IMR-90 (cell line): ENCODE measurements around the gene NIPSNAP2. TPM values are rescaled to one million over a fixed set of nuclear protein-coding genes. Genes with fewer than 3 reads are reported as not detected.
"Not testable (repeated sequence)": the region's sequence is repeated elsewhere in the genome, so short reads cannot be mapped to it uniquely, and the experiment has no call there.

Source experiments
- ATAC-seq: fragments of 200-7000 bp; cut with Tn5 transposase; 2 replicates; pipeline ENCODE4 v1.9.1; 2020; ENCODE audit warnings: low read depth, mild to moderate bottlenecking, moderate library complexity
- BruUV-seq: library from RNA; stranded (reverse); fragments of 400-500 nt; replicated peaks from 2 replicates; lab custom pipeline; 2021; lab: Mats Ljungman, UMichigan
- CTCF ChIA-PET: fragments of 300-600 bp; formaldehyde crosslinking; extraction: SDS; loops from one replicate; lab custom pipeline; 2021; ENCODE audit warnings: antibody characterized with exemption; lab: Yijun Ruan, JAX
- POLR2A ChIA-PET: fragments of 300-600 bp; sonication (Branson Sonifier 250); formaldehyde crosslinking; loops from one replicate; lab custom pipeline; 2022; ENCODE audit warnings: antibody characterized with exemption; ENCODE audit not compliant: unreplicated experiment; lab: Charles Lee
- DNase-seq: peaks from one replicate; pipeline ENCODE4 v3.0.0; 2013
- H2AFZ ChIP-seq: replicated peaks from 2 replicates; pipeline ENCODE3; 2013; ENCODE audit warnings: low read length, mild to moderate bottlenecking; ENCODE audit not compliant: poor library complexity
- H2AK5ac ChIP-seq: 2 replicates; pipeline ENCODE4 v1.6.1; 2013; ENCODE audit warnings: low read depth, low read length, inconsistent platforms
- H2AK9ac ChIP-seq: replicated peaks from 2 replicates; pipeline ENCODE3; 2013; ENCODE audit warnings: mild to moderate bottlenecking, low read depth, low read length, moderate library complexity; ENCODE audit not compliant: poor library complexity
- H2BK120ac ChIP-seq: 2 replicates; pipeline ENCODE4 v1.6.1; 2013; ENCODE audit warnings: low read depth, low read length, inconsistent platforms
- H2BK15ac ChIP-seq: 3 replicates; pipeline ENCODE4 v1.6.1; 2013; ENCODE audit warnings: low read depth, low read length, inconsistent platforms
- H2BK20ac ChIP-seq: 2 replicates; pipeline ENCODE4 v1.6.1; 2013; ENCODE audit warnings: low read depth, mild to moderate bottlenecking, inconsistent platforms, low read length, moderate library complexity
- H2BK5ac ChIP-seq: 2 replicates; pipeline ENCODE4 v1.6.1; 2013; ENCODE audit warnings: mild to moderate bottlenecking, low read depth, low read length, inconsistent platforms; ENCODE audit not compliant: poor library complexity, severe bottlenecking
- H3K14ac ChIP-seq: replicated peaks from 2 replicates; pipeline ENCODE4 v1.6.1; 2013; ENCODE audit warnings: low read depth, low read length, inconsistent platforms
- H3K18ac ChIP-seq: 2 replicates; pipeline ENCODE4 v1.6.1; 2013; ENCODE audit warnings: low read depth, low read length, control low read depth
- H3K23ac ChIP-seq: 2 replicates; pipeline ENCODE4 v1.6.1; 2013; ENCODE audit warnings: low read depth, low read length, inconsistent platforms
- H3K27ac ChIP-seq: 2 replicates; pipeline ENCODE4 v1.5.1; 2013; ENCODE audit warnings: mild to moderate bottlenecking, control low read depth, low read length; ENCODE audit not compliant: insufficient read depth
- H3K27me3 ChIP-seq: 2 replicates; pipeline ENCODE4 v1.6.1; 2013; ENCODE audit warnings: low read length; ENCODE audit not compliant: control insufficient read depth, insufficient read depth
- H3K36me3 ChIP-seq: 2 replicates; pipeline ENCODE4 v1.6.1; 2013; ENCODE audit warnings: low read length, mixed read lengths; ENCODE audit not compliant: control insufficient read depth, insufficient read depth
- H3K4ac ChIP-seq: 2 replicates; pipeline ENCODE4 v1.6.1; 2013; ENCODE audit warnings: low read depth, low read length, inconsistent platforms
- H3K4me1 ChIP-seq: 2 replicates; pipeline ENCODE4 v1.6.1; 2013; ENCODE audit warnings: low read length, mixed read lengths; ENCODE audit not compliant: control insufficient read depth, insufficient read depth
- H3K4me2 ChIP-seq: 2 replicates; pipeline ENCODE4 v1.6.1; 2013; ENCODE audit warnings: low read depth, mild to moderate bottlenecking, control low read depth, low read length, moderate library complexity
- H3K4me3 ChIP-seq: 2 replicates; pipeline ENCODE4 v1.5.1; 2013; ENCODE audit warnings: low read depth, mild to moderate bottlenecking, control low read depth, low read length, moderate library complexity; ENCODE audit not compliant: insufficient read depth
- H3K56ac ChIP-seq: 2 replicates; pipeline ENCODE4 v1.6.1; 2013; ENCODE audit warnings: low read length, inconsistent platforms; ENCODE audit not compliant: insufficient read depth; ENCODE audit errors: extremely low read depth
- H3K79me1 ChIP-seq, 2 experiments: 2 replicates each; pipeline ENCODE4 v1.6.1; 2013; ENCODE audit warnings: low read length in 2 of 2, inconsistent platforms in 1 of 2, low read depth in 1 of 2
- H3K9ac ChIP-seq: 2 replicates; pipeline ENCODE4 v1.6.1; 2013; ENCODE audit warnings: low read depth, low read length, control low read depth
- H3K9me1 ChIP-seq: 2 replicates; pipeline ENCODE4 v1.6.1; 2013; ENCODE audit warnings: low read length, inconsistent platforms; ENCODE audit not compliant: insufficient read depth
- H3K9me3 ChIP-seq: 2 replicates; pipeline ENCODE4 v1.6.1; 2013; ENCODE audit warnings: low read length; ENCODE audit not compliant: control insufficient read depth, insufficient read depth
- H4K20me1 ChIP-seq: 2 replicates; pipeline ENCODE4 v1.6.1; 2013; ENCODE audit warnings: low read length, inconsistent platforms; ENCODE audit not compliant: insufficient read depth
- H4K5ac ChIP-seq: 2 replicates; pipeline ENCODE4 v1.6.1; 2013; ENCODE audit warnings: mild to moderate bottlenecking, low read depth, low read length, control low read depth
- H4K8ac ChIP-seq, 2 experiments: 2 replicates each; pipeline ENCODE4 v1.6.1; 2013; ENCODE audit warnings: low read depth in 2 of 2, low read length in 2 of 2, control low read depth in 1 of 2, inconsistent platforms in 1 of 2
- H4K91ac ChIP-seq: 2 replicates; pipeline ENCODE4 v1.6.1; 2013; ENCODE audit warnings: low read depth, low read length, inconsistent platforms; ENCODE audit not compliant: insufficient read depth
- CTCF ChIP-seq: conservative IDR thresholded peaks from 2 replicates; pipeline ENCODE4 v1.5.1; 2012; ENCODE audit warnings: mild to moderate bottlenecking, low read depth, low read length, improper control_type of control experiment
- WGBS, 2 experiments: methylation state at CpG; one replicate each; pipeline versions ENCODE4 v1.1.5 to v1.1.7; 2013; ENCODE audit warnings: missing lambda C conversion rate in 2 of 2; ENCODE audit not compliant: insufficient read length in 1 of 2; ENCODE audit errors: extremely low coverage in 2 of 2; 5-methylcytosine and 5-hydroxymethylcytosine counted together
- dilution Hi-C: fragments of 300-500 bp; cut with HindIII; formaldehyde crosslinking; loops from one replicate; pipeline ENCODE4 v1.14.3; 2018; ENCODE audit warnings: low sequenced_read_pairs; ENCODE audit not compliant: unreplicated experiment
- in situ Hi-C: fragments of 300-500 bp; cut with MboI; formaldehyde crosslinking; loops from 3 replicates; pipeline ENCODE4 v1.14.3; 2019; ENCODE audit warnings: low sequenced_read_pairs, inconsistent platforms, mixed read lengths
- intact Hi-C: fragments of 100-400 bp; cut with micrococcal nuclease; formaldehyde crosslinking; loops from 2 replicates; pipeline ENCODE4 v1.10.0; 2022
- polyA plus RNA-seq, 3 experiments: library from polyadenylated mRNA; depleted of rRNA; stranded (reverse); fragments of >200 nt; gene quantifications; 2 replicates each; pipeline ENCODE4 v1.2.3, GENCODE V29; 2012; ENCODE audit warnings: low replicate concordance in 1 of 3
- total RNA-seq: library from RNA; depleted of rRNA; stranded (reverse); fragments of >200 nt; gene quantifications from 2 replicates; pipeline ENCODE4 v1.2.3, GENCODE V29; 2012

Gene NIPSNAP2
- total and polyA plus RNA-seq, 2 of the 4 experiments (the other 2 are of a cell fraction) = 33.7 to 42.8 TPM

DNA sequence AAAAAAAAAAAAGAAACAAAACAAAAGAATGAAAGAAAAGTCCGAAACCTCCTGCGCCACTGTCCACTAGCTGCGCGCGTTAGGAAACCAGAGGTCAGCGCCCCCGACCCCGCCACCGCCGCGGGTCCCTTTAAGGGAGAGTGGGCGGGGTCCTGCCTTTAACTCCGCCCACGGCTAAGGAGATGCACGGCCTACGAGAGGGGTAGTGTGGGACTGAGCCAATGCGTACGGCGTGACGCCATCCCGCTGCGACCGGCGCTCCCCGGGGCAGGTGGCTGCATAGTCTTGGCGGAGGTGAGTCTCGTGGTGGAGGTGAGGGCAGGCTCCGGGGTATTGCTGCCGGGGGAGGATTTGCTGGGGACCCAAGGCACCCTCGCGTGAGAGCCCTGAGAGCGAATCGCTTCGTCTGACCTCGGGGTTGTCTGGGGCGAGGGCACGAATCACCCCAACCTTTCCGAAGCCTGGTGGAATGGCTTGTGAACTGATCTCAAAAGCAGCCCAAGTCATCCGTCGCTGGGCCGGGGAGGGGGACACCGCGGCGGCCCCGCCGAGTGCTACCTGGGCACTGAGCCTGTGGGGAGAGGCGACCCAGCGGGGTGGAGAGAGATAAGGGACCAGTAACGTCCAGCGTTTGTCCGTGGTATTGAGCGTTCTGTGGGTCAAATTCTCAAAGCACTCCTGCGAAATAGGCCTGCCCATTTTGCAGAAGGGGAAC, 12.6 kb upstream of the NIPSNAP2 start, which contains the start of gene MRPS17 (continued):
- TF ChIP-seq CTCF = no peak

- Histone ChIP-seq H3K14ac (peak overlapping the region; percentile 67; the same call in 1 of the 2 replicates), H3K4me2 (peak overlapping the region; percentile 89), H3K27ac (peak overlapping the region; percentile 10), H3K9ac (peak overlapping the region; percentile 79), H3K4ac (peak overlapping the region; percentile 41), H3K79me1 (peaks cover 7 to 15% of the 10 kb centered on the region in 2 experiments; a peak in 3 of 4 replicates), H4K91ac (peak overlapping the region; percentile 46; the same call in 1 of the 2 replicates), H3K4me3 (peak overlapping the region; percentile 70), H2AFZ (peak overlapping the region; percentile 94), H2AK9ac (peak overlapping the region; percentile 86), H4K5ac (peak overlapping the region; percentile 79), H4K8ac (peak overlapping the region; percentile 79 to 90)
- H2BK20ac ChIP-seq, H3K23ac ChIP-seq, H2BK120ac ChIP-seq, dilution Hi-C loops, BruUV-seq, H2BK5ac ChIP-seq, H2BK15ac ChIP-seq, POLR2A ChIA-PET, H3K9me3 ChIP-seq, CTCF ChIA-PET, H3K27me3 ChIP-seq, H3K4me1 ChIP-seq, H4K20me1 ChIP-seq, H3K36me3 ChIP-seq, DNase-seq, ATAC-seq, H3K18ac ChIP-seq, H2AK5ac ChIP-seq, H3K9me1 ChIP-seq, H3K56ac ChIP-seq: not testable (repeated sequence)
- in situ Hi-C loops (loop anchor here (10.0 to 25.0 kb wide), 3 partner anchors 308 to 665 kb away; no protein-coding TSS in a partner anchor), intact Hi-C loops (loop anchor here (5.0 kb wide), 1 partner anchor 65 kb away; the partner anchor contains the start of gene ZNF713)
- WGBS, 2 experiments = 86% methylated on average over 5 of the region's 19 CpGs; no CpG with 5 or more reads in 1 of the 2 experiments
Measured at GRCh38 chr7:55952352-55952671, 12.1 kb upstream of the NIPSNAP2 start.
